Stimulated activated CD4-positive, alpha-beta T cell treated with anti-CD3 and anti-CD28 coated beads, Interleukin-12 subunit alpha, Interleukin-12 subunit beta, amount 100 ng/mL, for 24 hours (primary cell): ENCODE data around the gene PPP1R13B.

Experiments used
- DNase-seq, 2 experiments: peaks; one replicate each; pipeline ENCODE4 v3.0.0-alpha.2; 2020; ENCODE audit warnings: low read depth in 2 of 2

Gene PPP1R13B

DNA sequence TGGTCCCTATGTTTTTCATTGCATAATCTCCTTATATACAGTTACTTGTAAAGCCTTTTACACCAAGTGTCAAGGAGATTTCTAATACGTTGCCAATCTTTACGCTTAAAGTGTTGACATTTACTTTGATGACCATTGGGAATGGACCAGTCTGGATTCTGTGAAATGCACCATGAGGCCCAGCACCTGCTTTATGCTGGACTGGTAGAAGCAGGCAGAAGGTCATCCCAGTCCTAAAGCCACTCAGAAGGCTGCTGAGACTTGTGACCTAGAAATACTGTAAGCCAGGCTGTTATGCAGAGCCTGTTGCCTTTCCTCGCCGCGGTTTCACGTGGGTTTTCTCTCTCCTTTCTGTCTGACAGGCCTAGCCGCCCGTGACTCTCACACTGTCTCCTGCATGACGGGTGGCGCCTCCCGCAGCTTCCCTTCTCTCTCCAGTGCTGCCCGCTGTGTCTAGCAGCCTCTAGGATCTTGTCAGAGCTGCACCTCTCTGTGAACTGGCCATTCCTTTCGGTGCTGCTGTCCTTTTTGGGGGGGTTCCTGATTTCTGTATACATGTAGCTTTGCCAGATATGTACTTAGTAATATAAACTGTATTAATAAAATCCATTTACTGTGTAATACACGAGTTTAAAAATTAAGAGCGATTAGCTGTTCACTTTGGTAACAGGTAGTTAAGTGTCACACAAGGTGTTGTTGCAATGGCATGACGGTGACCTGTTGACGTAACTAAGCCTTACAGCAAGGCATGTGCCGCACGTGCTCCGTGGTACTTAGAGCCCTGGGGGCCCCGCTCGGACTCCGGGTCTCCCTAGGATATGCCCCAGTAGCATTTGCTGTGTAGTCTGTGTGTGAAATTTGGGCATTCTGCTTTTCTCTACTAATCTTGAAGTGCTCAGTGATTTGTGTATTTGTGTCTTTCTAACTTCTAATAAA, 161.8 kb downstream of the PPP1R13B start:
- DNase-seq, result no peak

DNA sequence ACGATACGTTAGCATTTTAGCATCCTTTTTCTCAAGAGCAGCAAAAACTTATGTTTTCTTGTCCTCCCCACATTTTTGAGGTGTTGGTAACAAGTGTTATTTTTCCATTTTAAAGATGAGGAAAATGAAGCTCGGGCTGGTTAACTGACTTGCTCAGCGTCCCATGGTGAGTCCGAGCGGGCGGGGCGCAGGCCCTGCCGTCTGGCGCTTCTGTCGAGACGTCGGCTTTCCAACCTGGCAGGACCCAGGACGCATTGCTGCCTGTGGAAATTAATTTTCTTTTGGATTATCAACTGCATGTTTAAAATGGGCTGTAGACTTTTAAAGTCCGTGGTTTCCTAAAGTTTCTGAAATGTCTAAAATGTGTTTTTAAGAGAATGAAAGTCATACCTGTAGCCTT, 162.5 kb downstream of the PPP1R13B start:
- no peak for DNase-seq

DNA sequence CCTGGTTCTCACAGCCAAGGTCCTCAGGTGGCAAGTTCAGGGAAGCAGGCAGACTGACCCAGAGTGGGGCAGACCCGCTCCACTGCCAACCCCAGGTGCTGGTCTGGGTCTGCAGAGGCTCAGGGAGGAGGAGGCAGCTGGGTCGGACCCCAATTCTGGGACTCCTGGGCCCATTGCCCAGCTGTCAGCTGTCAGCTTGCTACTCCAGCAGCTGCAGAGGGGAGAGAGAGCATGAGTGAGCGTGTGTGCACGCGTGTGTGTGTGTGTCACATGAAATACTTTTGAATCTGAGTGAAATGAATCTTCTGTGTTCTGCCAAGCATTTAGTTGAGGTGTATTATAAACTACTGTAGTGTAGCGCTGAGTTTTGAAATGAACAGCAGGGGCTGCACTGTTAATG, 162.9 kb downstream of the PPP1R13B start:
- DNase-seq, result no peak
